ENCODE results near the gene TBX4. TPM values are rescaled to one million over a fixed set of nuclear protein-coding genes. Genes with fewer than 3 reads are reported as not detected.

The TBX4 gene
- total and polyA plus RNA-seq, 2 donors from 2014 or later, result not detected

DNA sequence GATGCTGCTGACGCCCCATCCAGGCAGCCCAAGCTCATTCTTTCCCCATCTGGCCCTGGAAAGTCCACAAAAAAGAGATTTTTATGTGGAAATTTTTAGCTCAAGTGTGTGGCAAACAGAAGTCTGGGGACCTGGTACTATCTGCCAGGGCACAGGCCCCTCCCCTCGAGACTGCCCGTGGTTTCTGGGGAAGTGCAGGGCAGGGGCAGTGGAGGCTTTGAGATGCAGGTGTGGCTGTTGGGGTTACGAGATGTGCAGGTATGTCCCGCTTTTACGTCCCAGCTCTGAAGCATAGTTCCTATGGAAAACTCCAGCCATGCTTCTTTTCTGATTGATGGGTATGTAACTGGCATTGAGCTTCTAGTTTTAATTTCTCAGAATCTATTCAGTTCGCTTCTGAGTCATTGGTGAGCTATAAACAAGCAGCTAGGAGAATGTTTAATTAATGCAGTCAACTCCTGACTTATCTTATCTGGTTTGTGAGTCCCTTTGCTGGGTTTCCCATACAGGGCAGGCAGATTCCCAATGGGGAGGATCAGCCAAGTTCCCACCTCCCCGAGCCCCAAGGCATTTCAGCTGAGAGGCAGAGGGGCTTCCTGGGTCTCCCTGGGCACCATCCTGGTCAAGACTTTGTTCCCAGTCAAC, 16.2 kb downstream of the TBX4 start:
- DNase-seq (peak in 1 of 5 donors; percentile 44), FAIRE-seq (no peak)
- H3K4me3 ChIP-seq (ENCODE audit: low read length in 3 of 3), result no peak overlapping the region
- no peak overlapping the region for H3K9ac ChIP-seq (ENCODE audit: low read length in 3 of 3)
- TF ChIP-seq, protein P1, sequence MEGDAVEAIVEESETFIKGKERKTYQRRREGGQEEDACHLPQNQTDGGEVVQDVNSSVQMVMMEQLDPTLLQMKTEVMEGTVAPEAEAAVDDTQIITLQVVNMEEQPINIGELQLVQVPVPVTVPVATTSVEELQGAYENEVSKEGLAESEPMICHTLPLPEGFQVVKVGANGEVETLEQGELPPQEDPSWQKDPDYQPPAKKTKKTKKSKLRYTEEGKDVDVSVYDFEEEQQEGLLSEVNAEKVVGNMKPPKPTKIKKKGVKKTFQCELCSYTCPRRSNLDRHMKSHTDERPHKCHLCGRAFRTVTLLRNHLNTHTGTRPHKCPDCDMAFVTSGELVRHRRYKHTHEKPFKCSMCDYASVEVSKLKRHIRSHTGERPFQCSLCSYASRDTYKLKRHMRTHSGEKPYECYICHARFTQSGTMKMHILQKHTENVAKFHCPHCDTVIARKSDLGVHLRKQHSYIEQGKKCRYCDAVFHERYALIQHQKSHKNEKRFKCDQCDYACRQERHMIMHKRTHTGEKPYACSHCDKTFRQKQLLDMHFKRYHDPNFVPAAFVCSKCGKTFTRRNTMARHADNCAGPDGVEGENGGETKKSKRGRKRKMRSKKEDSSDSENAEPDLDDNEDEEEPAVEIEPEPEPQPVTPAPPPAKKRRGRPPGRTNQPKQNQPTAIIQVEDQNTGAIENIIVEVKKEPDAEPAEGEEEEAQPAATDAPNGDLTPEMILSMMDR (IDR thresholded peaks at IDR 0.05; ENCODE audit: borderline replicate concordance, extremely low read depth, insufficient read depth), result no peak
- H3K27me3 ChIP-seq (ENCODE audit: control insufficient read depth, insufficient read depth, low read length), result no peaks in the 10 kb centered on the region
- intact Hi-C loops (cut with DNase I), result no loop called here
- H3K27ac ChIP-seq (ENCODE audit: low read depth in 2 of 2, low read length in 2 of 2), result no peak overlapping the region
- H3K36me3 ChIP-seq (ENCODE audit: control insufficient read depth in 2 of 3, insufficient read depth in 3 of 3, low read length in 3 of 3), result no peaks in the 10 kb centered on the region
- no peaks in the 10 kb centered on the region for H3K4me1 ChIP-seq (ENCODE audit: control insufficient read depth in 2 of 3, insufficient read depth in 2 of 3, low read depth in 1 of 3, low read length in 3 of 3)
- H3K9me3 ChIP-seq (ENCODE audit: control insufficient read depth in 2 of 3, insufficient read depth in 1 of 3, low read length in 3 of 3), result no peaks in the 10 kb centered on the region

DNA sequence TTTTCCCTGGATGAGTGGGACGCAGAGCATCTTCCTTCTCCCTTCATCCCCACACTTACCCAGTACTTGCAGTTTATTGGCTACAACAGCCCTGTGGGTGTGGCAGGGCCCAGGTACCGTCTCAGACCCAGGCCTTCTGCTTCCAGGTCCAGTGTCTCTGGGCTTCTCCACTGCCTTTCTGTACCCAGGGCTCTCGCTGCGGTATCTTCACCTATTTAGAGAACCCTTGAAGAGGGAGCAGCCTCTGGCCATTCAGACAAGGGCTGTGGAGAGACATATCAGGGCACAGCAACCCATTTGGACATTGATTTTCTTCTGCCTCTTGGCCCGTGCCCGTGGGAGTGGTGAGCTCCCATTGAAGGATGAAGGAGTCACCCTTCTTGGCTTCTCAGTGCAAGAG, 17.3 kb downstream of the TBX4 start:
- no peaks in the 10 kb centered on the region for H3K9me3 ChIP-seq (ENCODE audit: control insufficient read depth in 2 of 3, insufficient read depth in 1 of 3, low read length in 3 of 3)
- H3K4me3 ChIP-seq (ENCODE audit: low read length in 3 of 3), result no peak overlapping the region
- H3K9ac ChIP-seq (ENCODE audit: low read length in 3 of 3), result no peak overlapping the region
- TF ChIP-seq, protein P1 (IDR thresholded peaks at IDR 0.05; ENCODE audit: borderline replicate concordance, extremely low read depth, insufficient read depth), result no peak
- FAIRE-seq (no peak), DNase-seq (peak in 2 of 5 donors; percentile 9 to 43)
- no peak overlapping the region for H3K27ac ChIP-seq (ENCODE audit: low read depth in 2 of 2, low read length in 2 of 2)
- H3K27me3 ChIP-seq (ENCODE audit: control insufficient read depth, insufficient read depth, low read length), result no peaks in the 10 kb centered on the region
- no peaks in the 10 kb centered on the region for H3K4me1 ChIP-seq (ENCODE audit: control insufficient read depth in 2 of 3, insufficient read depth in 2 of 3, low read depth in 1 of 3, low read length in 3 of 3)
- intact Hi-C loops (cut with DNase I), result no loop called here
- no peaks in the 10 kb centered on the region for H3K36me3 ChIP-seq (ENCODE audit: control insufficient read depth in 2 of 3, insufficient read depth in 3 of 3, low read length in 3 of 3)

DNA sequence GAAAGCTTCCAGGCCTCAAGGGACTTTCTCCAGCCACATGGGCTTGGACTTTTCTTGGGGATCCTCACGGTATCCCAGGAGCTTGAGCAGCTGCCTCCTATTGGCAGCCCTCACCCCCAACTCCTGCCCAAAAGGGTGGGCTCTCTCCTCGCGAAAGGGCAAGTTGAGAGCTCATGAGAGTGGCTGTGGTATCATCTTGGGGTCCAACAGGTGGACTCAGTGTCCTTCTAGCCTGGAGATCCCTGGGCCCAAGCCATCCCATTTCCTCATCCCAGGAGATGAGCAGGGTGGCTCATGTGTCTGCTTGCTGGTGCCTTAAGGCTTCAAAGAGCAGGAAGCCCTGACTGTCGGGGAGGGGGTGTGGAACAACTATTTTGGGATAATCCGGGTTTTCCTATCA, 17.7 kb downstream of the TBX4 start:
- Histone ChIP-seq H3K27me3 (ENCODE audit: control insufficient read depth, insufficient read depth, low read length) (no peaks in the 10 kb centered on the region), H3K9ac (ENCODE audit: low read length in 3 of 3) (no peak overlapping the region), H3K9me3 (ENCODE audit: control insufficient read depth in 2 of 3, insufficient read depth in 1 of 3, low read length in 3 of 3) (no peaks in the 10 kb centered on the region), H3K27ac (ENCODE audit: low read depth in 2 of 2, low read length in 2 of 2) (no peak overlapping the region), H3K4me1 (ENCODE audit: control insufficient read depth in 2 of 3, insufficient read depth in 2 of 3, low read depth in 1 of 3, low read length in 3 of 3) (no peaks in the 10 kb centered on the region), H3K36me3 (ENCODE audit: control insufficient read depth in 2 of 3, insufficient read depth in 3 of 3, low read length in 3 of 3) (no peaks in the 10 kb centered on the region), H3K4me3 (ENCODE audit: low read length in 3 of 3) (no peak overlapping the region)
- TF ChIP-seq, protein P1 (IDR thresholded peaks at IDR 0.05; ENCODE audit: borderline replicate concordance, extremely low read depth, insufficient read depth), result no peak
- intact Hi-C loops (cut with DNase I), result no loop called here
- peak in 2 of 5 donors; percentile 11 to 22 for DNase-seq
- no peak for FAIRE-seq
